ENCODE results near the gene SERP2. TPM values are rescaled to one million over a fixed set of nuclear protein-coding genes. Genes with fewer than 3 reads are reported as not detected.
A peak's percentile ranks its signal among the peaks of the same experiment; 100 is the strongest.

SERP2 gene
- total RNA-seq, 1 donor from 2014 or later = not detected

GRCh38 chr13:44364345-44365000 is 9.2 kb upstream of the SERP2 start:
- Mint-ChIP-seq H3K4me3 (no peak overlapping the region), H3K27ac (no peak overlapping the region), H3K36me3 (ENCODE audit: low read depth) (no peaks in the 10 kb centered on the region), H3K27me3 (ENCODE audit: insufficient read depth) (peaks cover 8% of the 10 kb centered on the region), H3K9me3 (no peaks in the 10 kb centered on the region), H3K4me1 (ENCODE audit: low read depth) (no peaks in the 10 kb centered on the region)
- intact Hi-C loops (cut with micrococcal nuclease) = no loop called here
- no peak for DNase-seq (ENCODE audit: low spot score)

GRCh38 chr13:44365008-44365407 is 8.6 kb upstream of the SERP2 start:
- no peaks in the 10 kb centered on the region for H3K9me3 Mint-ChIP-seq
- H3K4me1 Mint-ChIP-seq (ENCODE audit: low read depth) = no peaks in the 10 kb centered on the region
- H3K27ac Mint-ChIP-seq = no peak overlapping the region
- intact Hi-C loops (cut with micrococcal nuclease) = no loop called here
- H3K27me3 Mint-ChIP-seq (ENCODE audit: insufficient read depth) = peaks cover 8% of the 10 kb centered on the region
- H3K36me3 Mint-ChIP-seq (ENCODE audit: low read depth) = no peaks in the 10 kb centered on the region
- no peak for DNase-seq (ENCODE audit: low spot score)
- H3K4me3 Mint-ChIP-seq = no peak overlapping the region

DNA sequence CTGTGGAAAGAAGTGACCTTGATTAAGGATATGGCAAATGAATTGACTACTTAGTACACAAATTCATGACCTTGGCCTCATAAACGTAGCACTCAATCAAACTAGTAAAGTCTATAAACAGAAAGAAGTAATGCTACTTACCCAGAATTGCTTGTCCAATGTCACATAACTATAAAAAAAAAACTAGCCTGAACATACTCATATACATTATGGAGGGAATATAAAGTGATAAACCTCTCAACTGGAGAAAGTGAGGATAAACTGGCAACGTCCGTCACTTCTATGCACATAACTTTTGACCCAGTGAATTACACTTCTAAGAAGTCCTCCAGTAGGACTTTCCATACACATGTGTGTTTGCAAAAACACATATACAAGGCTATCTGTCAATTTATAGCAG is 7.7 kb upstream of the SERP2 start:
- intact Hi-C loops (cut with micrococcal nuclease) = no loop called here
- Mint-ChIP-seq H3K36me3 (ENCODE audit: low read depth) (no peaks in the 10 kb centered on the region), H3K27me3 (ENCODE audit: insufficient read depth) (peaks cover 8% of the 10 kb centered on the region), H3K4me3 (no peak overlapping the region), H3K27ac (no peak overlapping the region), H3K4me1 (ENCODE audit: low read depth) (no peaks in the 10 kb centered on the region), H3K9me3 (no peaks in the 10 kb centered on the region)
- DNase-seq (ENCODE audit: low spot score) = no peak

DNA sequence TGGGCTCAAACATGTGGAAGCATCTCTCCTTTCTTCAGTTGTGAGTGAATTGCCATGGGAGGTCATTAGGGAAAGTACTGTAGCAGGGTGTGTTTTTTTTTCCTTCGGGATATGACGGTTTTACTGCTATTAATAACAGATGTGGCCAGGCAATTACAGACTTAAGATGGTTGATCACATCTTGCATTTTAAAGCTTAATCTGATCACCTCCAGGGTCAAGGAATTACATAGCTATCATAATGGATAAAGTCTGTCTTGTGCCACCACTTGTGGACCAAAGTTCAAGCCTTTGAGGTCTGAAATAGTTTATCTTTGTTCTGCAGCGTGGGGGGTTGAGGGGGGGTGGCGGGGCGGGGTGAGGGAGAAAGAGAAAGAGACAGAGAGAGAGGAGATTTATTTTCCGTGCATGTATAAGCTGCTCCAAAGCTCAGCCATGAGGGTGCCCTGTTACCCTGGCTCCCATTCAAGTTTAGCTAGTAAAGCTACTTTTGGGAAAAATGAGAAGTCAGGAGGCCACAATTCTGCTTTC is 5.5 kb upstream of the SERP2 start:
- DNase-seq (ENCODE audit: low spot score) = no peak
- H3K36me3 Mint-ChIP-seq (ENCODE audit: low read depth) = no peaks in the 10 kb centered on the region
- no peaks in the 10 kb centered on the region for H3K9me3 Mint-ChIP-seq
- no peak overlapping the region for H3K4me3 Mint-ChIP-seq
- intact Hi-C loops (cut with micrococcal nuclease) = no loop called here
- H3K4me1 Mint-ChIP-seq (ENCODE audit: low read depth) = no peaks in the 10 kb centered on the region
- H3K27me3 Mint-ChIP-seq (ENCODE audit: insufficient read depth) = peaks cover 16% of the 10 kb centered on the region
- H3K27ac Mint-ChIP-seq = no peak overlapping the region

GRCh38 chr13:44368599-44369368 is 4.8 kb upstream of the SERP2 start:
- Mint-ChIP-seq H3K4me3 (no peak overlapping the region), H3K36me3 (ENCODE audit: low read depth) (no peaks in the 10 kb centered on the region), H3K9me3 (no peaks in the 10 kb centered on the region), H3K4me1 (ENCODE audit: low read depth) (no peaks in the 10 kb centered on the region), H3K27ac (no peak overlapping the region), H3K27me3 (ENCODE audit: insufficient read depth) (peaks cover 16% of the 10 kb centered on the region)
- DNase-seq (ENCODE audit: low spot score) = no peak
- intact Hi-C loops (cut with micrococcal nuclease) = no loop called here

DNA sequence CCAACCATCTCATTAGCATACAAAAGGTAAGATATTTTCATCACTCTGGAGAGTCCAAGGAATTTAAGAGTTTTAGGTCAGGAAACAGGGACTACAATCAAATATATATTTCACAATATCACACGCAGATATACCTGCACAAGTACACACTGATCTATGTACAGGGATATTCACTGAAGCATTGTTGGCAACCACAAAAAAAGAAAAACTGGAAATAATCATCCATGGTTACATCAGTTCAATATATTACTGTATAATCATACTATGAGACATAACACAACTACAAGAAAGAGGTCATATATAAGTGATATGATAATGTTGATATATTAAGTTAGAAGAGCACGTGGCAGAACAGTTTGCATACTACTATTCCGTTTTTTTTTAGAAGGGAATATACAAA is 2.2 kb upstream of the SERP2 start:
- Mint-ChIP-seq H3K4me3 (no peak overlapping the region), H3K36me3 (ENCODE audit: low read depth) (no peaks in the 10 kb centered on the region), H3K27me3 (ENCODE audit: insufficient read depth) (peaks cover 30% of the 10 kb centered on the region), H3K4me1 (ENCODE audit: low read depth) (no peaks in the 10 kb centered on the region), H3K27ac (no peak overlapping the region), H3K9me3 (no peaks in the 10 kb centered on the region)
- intact Hi-C loops (cut with micrococcal nuclease) = no loop called here
- DNase-seq (ENCODE audit: low spot score) = no peak

DNA sequence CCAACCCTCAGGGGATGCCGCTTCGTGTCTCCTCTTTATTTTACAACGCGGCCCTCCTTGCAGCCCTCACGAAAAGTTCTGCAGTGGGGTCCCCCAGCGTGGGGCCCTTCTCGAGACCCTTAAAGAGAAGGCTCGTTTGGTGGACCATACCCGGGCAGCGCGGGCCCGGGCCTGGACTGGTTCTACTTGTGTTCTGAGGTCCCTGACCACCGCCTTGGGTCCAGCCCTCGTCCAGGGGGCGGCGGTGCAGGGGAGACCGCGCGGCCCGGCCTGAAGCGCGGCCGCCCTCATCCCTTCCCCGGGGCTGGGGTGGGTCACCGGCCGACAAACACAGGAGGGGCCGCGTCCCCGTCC is 400 bp upstream of the SERP2 start:
- H3K36me3 Mint-ChIP-seq (ENCODE audit: low read depth) = no peaks in the 10 kb centered on the region
- intact Hi-C loops (cut with micrococcal nuclease) = no loop called here
- H3K4me3 Mint-ChIP-seq = no peak overlapping the region
- no peaks in the 10 kb centered on the region for H3K4me1 Mint-ChIP-seq (ENCODE audit: low read depth)
- H3K9me3 Mint-ChIP-seq = no peaks in the 10 kb centered on the region
- no peak for DNase-seq (ENCODE audit: low spot score)
- H3K27me3 Mint-ChIP-seq (ENCODE audit: insufficient read depth) = peaks cover 37% of the 10 kb centered on the region
- no peak overlapping the region for H3K27ac Mint-ChIP-seq

- H3K27me3 Mint-ChIP-seq (ENCODE audit: insufficient read depth) = peaks cover 41% of the 10 kb centered on the region
Measured at GRCh38 chr13:44374348-44374712, 706 bp downstream of the SERP2 start.

GRCh38 chr13:44378277-44378676 is 4.7 kb downstream of the SERP2 start:
- H3K9me3 Mint-ChIP-seq = no peaks in the 10 kb centered on the region
- intact Hi-C loops (cut with micrococcal nuclease) = no loop called here
- no peak overlapping the region for H3K4me3 Mint-ChIP-seq
- H3K27me3 Mint-ChIP-seq (ENCODE audit: insufficient read depth) = peaks cover 36% of the 10 kb centered on the region
- DNase-seq (ENCODE audit: low spot score) = no peak
- no peaks in the 10 kb centered on the region for H3K4me1 Mint-ChIP-seq (ENCODE audit: low read depth)
- H3K36me3 Mint-ChIP-seq (ENCODE audit: low read depth) = no peaks in the 10 kb centered on the region
- no peak overlapping the region for H3K27ac Mint-ChIP-seq

More at GRCh38 chr13:44374348-44374712, 706 bp downstream of the SERP2 start:
- Mint-ChIP-seq H3K27ac (no peak overlapping the region), H3K9me3 (no peaks in the 10 kb centered on the region), H3K36me3 (ENCODE audit: low read depth) (no peaks in the 10 kb centered on the region), H3K4me1 (ENCODE audit: low read depth) (no peaks in the 10 kb centered on the region), H3K4me3 (peak overlapping the region; percentile 25)
- no peak for DNase-seq (ENCODE audit: low spot score)
- intact Hi-C loops (cut with micrococcal nuclease) = no loop called here

DNA sequence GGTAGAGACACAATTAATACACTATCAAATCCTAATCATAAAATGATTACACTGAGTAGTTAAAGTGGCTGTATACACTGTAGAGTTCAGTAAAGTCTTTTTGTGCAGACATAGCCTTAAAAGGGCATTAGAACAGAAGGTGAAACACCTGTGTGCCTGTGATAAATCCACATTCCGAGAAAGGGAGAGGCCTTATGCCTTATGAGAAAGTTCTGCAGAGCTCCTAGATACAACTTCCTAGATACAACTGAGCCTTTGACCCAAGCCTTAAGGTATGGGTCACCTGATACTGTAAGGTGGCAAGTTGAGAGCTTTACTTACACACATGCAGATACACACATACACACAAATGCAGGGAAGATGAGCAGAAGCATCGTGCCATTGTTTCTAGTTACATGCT is 6.3 kb downstream of the SERP2 start:
- DNase-seq (ENCODE audit: low spot score) = no peak
- peaks cover 29% of the 10 kb centered on the region for H3K27me3 Mint-ChIP-seq (ENCODE audit: insufficient read depth)
- no peaks in the 10 kb centered on the region for H3K36me3 Mint-ChIP-seq (ENCODE audit: low read depth)
- H3K4me1 Mint-ChIP-seq (ENCODE audit: low read depth) = no peaks in the 10 kb centered on the region
- intact Hi-C loops (cut with micrococcal nuclease) = no loop called here
- H3K27ac Mint-ChIP-seq = no peak overlapping the region
- H3K4me3 Mint-ChIP-seq = no peak overlapping the region
- H3K9me3 Mint-ChIP-seq = no peaks in the 10 kb centered on the region

DNA sequence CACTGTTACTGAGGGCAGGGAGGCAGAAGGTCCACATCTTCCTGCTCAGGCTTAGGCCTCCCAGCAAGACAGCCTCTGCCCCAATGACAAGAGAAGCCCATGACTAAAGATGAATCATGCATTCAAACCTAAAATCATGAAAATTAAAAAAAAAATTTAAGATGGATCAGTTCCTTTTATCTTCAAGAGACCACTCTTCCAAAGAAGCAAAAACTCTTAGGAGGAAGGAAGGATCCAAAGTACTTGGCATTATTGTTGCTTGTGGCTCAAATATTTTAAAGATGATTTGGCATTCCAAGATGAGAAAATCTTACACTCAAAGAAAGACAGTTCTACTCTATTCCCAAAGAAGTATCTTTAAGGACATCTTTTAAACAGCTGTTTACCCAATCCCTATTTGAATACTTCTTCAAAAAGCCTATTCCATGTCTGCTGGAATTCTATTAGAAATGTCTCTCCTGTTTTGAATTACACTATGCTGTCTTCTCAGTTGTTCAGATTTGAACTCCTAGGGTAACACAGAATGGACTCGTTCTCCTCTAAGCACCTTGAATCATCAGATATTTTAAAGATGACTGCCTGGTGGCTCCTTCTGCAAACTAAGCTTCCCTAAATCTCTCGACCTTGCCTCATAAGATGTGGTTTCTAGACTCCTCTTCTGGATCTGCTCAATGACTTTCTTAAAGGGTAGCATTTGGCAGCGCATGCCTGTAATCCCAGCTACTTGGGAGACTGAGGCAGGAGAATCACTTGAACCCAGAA is 7.0 kb downstream of the SERP2 start:
- Mint-ChIP-seq H3K4me3 (no peak overlapping the region), H3K9me3 (no peaks in the 10 kb centered on the region), H3K27ac (no peak overlapping the region), H3K36me3 (ENCODE audit: low read depth) (no peaks in the 10 kb centered on the region), H3K27me3 (ENCODE audit: insufficient read depth) (peaks cover 23% of the 10 kb centered on the region), H3K4me1 (ENCODE audit: low read depth) (no peaks in the 10 kb centered on the region)
- no peak for DNase-seq (ENCODE audit: low spot score)
- intact Hi-C loops (cut with micrococcal nuclease) = no loop called here

DNA sequence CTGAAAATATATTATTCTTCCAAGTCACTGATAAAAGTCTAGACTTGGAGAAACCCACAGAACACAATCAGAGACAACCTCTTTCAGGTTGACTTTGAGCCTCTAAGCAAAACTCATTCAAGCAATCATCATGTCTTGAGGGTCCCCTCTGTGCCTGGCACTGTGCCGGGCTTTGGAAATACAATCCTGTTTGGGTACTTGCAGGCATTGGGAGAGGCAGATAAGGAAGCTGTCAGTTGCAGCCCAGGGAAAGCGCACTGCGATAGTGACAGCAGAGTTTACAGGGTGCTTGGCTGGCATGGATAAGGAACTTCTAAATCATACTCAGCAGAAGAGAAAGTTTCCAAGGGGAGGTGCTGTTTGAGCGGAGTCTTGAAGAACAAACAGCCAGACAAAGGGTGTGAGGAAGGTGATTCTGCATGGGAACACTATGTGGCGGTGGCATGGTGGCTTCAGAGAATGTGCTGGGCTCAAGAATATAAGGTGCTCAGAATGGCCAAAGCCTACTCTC is 9.1 kb downstream of the SERP2 start:
- H3K4me3 Mint-ChIP-seq = no peak overlapping the region
- H3K36me3 Mint-ChIP-seq (ENCODE audit: low read depth) = no peaks in the 10 kb centered on the region
- no peaks in the 10 kb centered on the region for H3K9me3 Mint-ChIP-seq
- no peak for DNase-seq (ENCODE audit: low spot score)
- no peaks in the 10 kb centered on the region for H3K4me1 Mint-ChIP-seq (ENCODE audit: low read depth)
- intact Hi-C loops (cut with micrococcal nuclease) = no loop called here
- H3K27me3 Mint-ChIP-seq (ENCODE audit: insufficient read depth) = peaks cover 11% of the 10 kb centered on the region
- no peak overlapping the region for H3K27ac Mint-ChIP-seq

- intact Hi-C loops (cut with micrococcal nuclease) = no loop called here
- no peak overlapping the region for H3K27ac Mint-ChIP-seq
- H3K4me1 Mint-ChIP-seq (ENCODE audit: low read depth) = no peaks in the 10 kb centered on the region
- DNase-seq (ENCODE audit: low spot score) = no peak
- H3K36me3 Mint-ChIP-seq (ENCODE audit: low read depth) = no peaks in the 10 kb centered on the region
- no peak overlapping the region for H3K4me3 Mint-ChIP-seq
- no peaks in the 10 kb centered on the region for H3K9me3 Mint-ChIP-seq
- H3K27me3 Mint-ChIP-seq (ENCODE audit: insufficient read depth) = peaks cover 4% of the 10 kb centered on the region
Measured at GRCh38 chr13:44383945-44384344, 10.3 kb downstream of the SERP2 start.

Data from activated T-helper 1 cell treated with anti-CD3 and anti-CD28 coated beads, Interleukin-12 subunit alpha, Interleukin-12 subunit beta, Interleukin-2, Interleukin-4 antibody, amounts not matched to agents 30 ng/mL and 10 ng/mL and 1 ng/mL, durations not matched to agents 14 hours and 24 hours and 36 hours (primary cell).